ENCODE measurements around the gene MT1A.

DNA sequence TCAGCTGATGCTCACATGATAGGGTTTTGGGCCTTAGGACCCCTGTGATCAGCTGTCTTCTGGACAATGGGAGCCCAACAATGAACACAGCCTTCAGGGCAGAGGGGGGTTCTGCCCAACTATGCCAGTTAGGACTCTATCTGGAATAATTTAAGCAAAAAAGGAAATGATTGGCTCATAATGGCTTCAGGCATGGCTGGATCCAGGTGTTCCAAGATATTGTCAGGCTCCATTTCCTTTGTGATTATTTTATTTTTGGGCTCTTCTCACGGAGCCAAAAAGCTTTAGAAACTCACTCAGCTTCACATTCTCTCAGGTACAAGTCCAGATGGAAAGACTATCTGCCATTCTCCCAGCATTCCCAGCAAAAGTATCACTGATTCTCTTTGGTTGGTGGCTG, 33.0 kb upstream of the MT1A start:
- TF ChIP-seq, protein P1, sequence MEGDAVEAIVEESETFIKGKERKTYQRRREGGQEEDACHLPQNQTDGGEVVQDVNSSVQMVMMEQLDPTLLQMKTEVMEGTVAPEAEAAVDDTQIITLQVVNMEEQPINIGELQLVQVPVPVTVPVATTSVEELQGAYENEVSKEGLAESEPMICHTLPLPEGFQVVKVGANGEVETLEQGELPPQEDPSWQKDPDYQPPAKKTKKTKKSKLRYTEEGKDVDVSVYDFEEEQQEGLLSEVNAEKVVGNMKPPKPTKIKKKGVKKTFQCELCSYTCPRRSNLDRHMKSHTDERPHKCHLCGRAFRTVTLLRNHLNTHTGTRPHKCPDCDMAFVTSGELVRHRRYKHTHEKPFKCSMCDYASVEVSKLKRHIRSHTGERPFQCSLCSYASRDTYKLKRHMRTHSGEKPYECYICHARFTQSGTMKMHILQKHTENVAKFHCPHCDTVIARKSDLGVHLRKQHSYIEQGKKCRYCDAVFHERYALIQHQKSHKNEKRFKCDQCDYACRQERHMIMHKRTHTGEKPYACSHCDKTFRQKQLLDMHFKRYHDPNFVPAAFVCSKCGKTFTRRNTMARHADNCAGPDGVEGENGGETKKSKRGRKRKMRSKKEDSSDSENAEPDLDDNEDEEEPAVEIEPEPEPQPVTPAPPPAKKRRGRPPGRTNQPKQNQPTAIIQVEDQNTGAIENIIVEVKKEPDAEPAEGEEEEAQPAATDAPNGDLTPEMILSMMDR (conservative IDR thresholded peaks at IDR 0.05), result no peak
- TF ChIP-seq EZH2 (IDR thresholded peaks at IDR 0.05; ENCODE audit: low read depth), result no peak

Measured in PC-9 (cell line).